CD8-positive, alpha-beta memory T cell (primary cell): Measurements from ENCODE around the gene ATP9B. TPM values are rescaled to one million over a fixed set of nuclear protein-coding genes. Genes with fewer than 3 reads are reported as not detected.

Source experiments
- CTCF ChIA-PET: fragments of 350-600 bp; sonication (Branson Sonifier 250); formaldehyde crosslinking; loops from one replicate; lab custom pipeline; 2021; ENCODE audit warnings: antibody characterized with exemption; lab: Charles Lee
- POLR2A ChIA-PET: fragments of 350-600 bp; sonication (Branson Sonifier 250); formaldehyde crosslinking; loops from one replicate; lab custom pipeline; 2021; ENCODE audit warnings: antibody characterized with exemption; lab: Charles Lee
- DNase-seq, 5 donors: peaks; one replicate each; pipeline versions ENCODE4 v3.0.0 to v3.0.0-alpha.2; 2020 to 2022; ENCODE audit warnings: mixed read lengths in 1 of 5
- H3K27ac ChIP-seq: one replicate; pipeline ENCODE4 v1.7.0; 2013; ENCODE audit warnings: low read depth, mild to moderate bottlenecking, low read length, moderate library complexity
- H3K27me3 ChIP-seq: 2 replicates; pipeline ENCODE4 v1.7.0; 2013; ENCODE audit warnings: low read length, mild to moderate bottlenecking; ENCODE audit not compliant: insufficient read depth, poor library complexity, severe bottlenecking
- H3K36me3 ChIP-seq: 2 replicates; pipeline ENCODE4 v1.7.0; 2013; ENCODE audit warnings: mild to moderate bottlenecking, low read length, moderate library complexity; ENCODE audit not compliant: insufficient read depth
- H3K4me1 ChIP-seq: 2 replicates; pipeline ENCODE4 v1.7.0; 2013; ENCODE audit warnings: mild to moderate bottlenecking, low read length, moderate library complexity; ENCODE audit not compliant: insufficient read depth
- H3K4me3 ChIP-seq: 2 replicates; pipeline ENCODE4 v1.7.0; 2013; ENCODE audit warnings: mild to moderate bottlenecking, low read length
- H3K9me3 ChIP-seq: 2 replicates; pipeline ENCODE4 v1.7.0; 2013; ENCODE audit warnings: mild to moderate bottlenecking, low read length
- H3K27ac Mint-ChIP-seq, 8 donors: one replicate each; pipeline ENCODE4 v1.8.0; 2020 to 2021; ENCODE audit warnings: mixed read lengths in 8 of 8, mild to moderate bottlenecking in 6 of 8, inconsistent platforms in 3 of 8, moderate library complexity in 3 of 8
- H3K27me3 Mint-ChIP-seq, 2 donors: one replicate each; pipeline ENCODE4 v1.8.0; 2020 to 2021; ENCODE audit warnings: mixed read lengths in 2 of 2, mild to moderate bottlenecking in 1 of 2, moderate library complexity in 1 of 2
- H3K36me3 Mint-ChIP-seq, 3 donors: one replicate each; pipeline ENCODE4 v1.8.0; 2020 to 2021; ENCODE audit warnings: mixed read lengths in 3 of 3, inconsistent platforms in 1 of 3, mild to moderate bottlenecking in 1 of 3
- H3K4me1 Mint-ChIP-seq, 3 donors: one replicate each; pipeline ENCODE4 v1.8.0; 2020 to 2021; ENCODE audit warnings: mixed read lengths in 3 of 3, inconsistent platforms in 1 of 3, mild to moderate bottlenecking in 1 of 3
- H3K4me3 Mint-ChIP-seq, 7 donors: one replicate each; pipeline ENCODE4 v1.8.0; 2020 to 2021; ENCODE audit warnings: mixed read lengths in 7 of 7, mild to moderate bottlenecking in 6 of 7, moderate library complexity in 4 of 7, inconsistent platforms in 2 of 7
- H3K9me3 Mint-ChIP-seq, 5 donors: one replicate each; pipeline ENCODE4 v1.8.0; 2020 to 2022; ENCODE audit warnings: mixed read lengths in 5 of 5, mild to moderate bottlenecking in 3 of 5, moderate library complexity in 2 of 5, inconsistent platforms in 1 of 5
- polyA plus RNA-seq: library from polyadenylated mRNA; unstranded; fragments of 300-500 nt; fragmentation: Illumina TruSeq; gene quantifications from one replicate; pipeline ENCODE4 v1.2.3, GENCODE V29; 2021
- total RNA-seq, 2 experiments: library from RNA; stranded (reverse); gene quantifications; one replicate each; pipeline ENCODE4 v1.2.3, GENCODE V29; 2021

Gene ATP9B
- total and polyA plus RNA-seq, 3 experiments from 2014 or later: 22.0 to 23.4 (median 22.4) TPM

- DNase-seq: no peak
- H3K9me3 ChIP-seq: no peaks in the 10 kb centered on the region
- Mint-ChIP-seq H3K36me3 (peaks cover 0 to 47% (median 12%) of the 10 kb centered on the region in 3 donors), H3K27ac (no peak overlapping the region), H3K9me3 (no peaks in the 10 kb centered on the region), H3K4me1 (peaks cover 12 to 29% (median 25%) of the 10 kb centered on the region in 3 donors), H3K27me3 (no peaks in the 10 kb centered on the region), H3K4me3 (no peak overlapping the region)
- no peak overlapping the region for H3K4me3 ChIP-seq
- CTCF ChIA-PET: interaction anchor here (1.2 to 1.3 kb wide), 2 partner anchors 34 to 125 kb away, joined by 3 read pairs; no protein-coding TSS in a partner anchor
- peaks cover 4% of the 10 kb centered on the region for H3K36me3 ChIP-seq
- no peak overlapping the region for H3K27ac ChIP-seq
- no peaks in the 10 kb centered on the region for H3K4me1 ChIP-seq
- no peaks in the 10 kb centered on the region for H3K27me3 ChIP-seq
- POLR2A ChIA-PET: no interaction called here
Observed at GRCh38 chr18:79413426-79413825, 344.2 kb downstream of the ATP9B start.

GRCh38 chr18:79413901-79414300, 344.7 kb downstream of the ATP9B start:
- Histone ChIP-seq H3K4me3 (no peak overlapping the region), H3K4me1 (no peaks in the 10 kb centered on the region), H3K9me3 (no peaks in the 10 kb centered on the region), H3K27me3 (no peaks in the 10 kb centered on the region), H3K27ac (no peak overlapping the region), H3K36me3 (peaks cover 4% of the 10 kb centered on the region)
- Mint-ChIP-seq H3K4me1 (peaks cover 15 to 33% (median 30%) of the 10 kb centered on the region in 3 donors), H3K9me3 (no peaks in the 10 kb centered on the region), H3K27me3 (no peaks in the 10 kb centered on the region), H3K27ac (no peak overlapping the region), H3K4me3 (no peak overlapping the region), H3K36me3 (peaks cover 0 to 52% (median 16%) of the 10 kb centered on the region in 3 donors)
- POLR2A ChIA-PET: no interaction called here
- CTCF ChIA-PET: interaction anchor here (1.2 to 1.3 kb wide), 2 partner anchors 34 to 125 kb away, joined by 3 read pairs; no protein-coding TSS in a partner anchor
- DNase-seq: peak in 1 of 5 donors; percentile 1

- H3K4me3 Mint-ChIP-seq: no peak overlapping the region
- H3K36me3 ChIP-seq: peaks cover 4% of the 10 kb centered on the region
- H3K9me3 ChIP-seq: no peaks in the 10 kb centered on the region
- no peak overlapping the region for H3K27ac ChIP-seq
- H3K27ac Mint-ChIP-seq: peak overlapping the region in 2 of 8 donors; percentile 21 to 29
- H3K27me3 ChIP-seq: no peaks in the 10 kb centered on the region
- H3K4me3 ChIP-seq: no peak overlapping the region
- no peak for DNase-seq
- CTCF ChIA-PET: no interaction called here
- H3K9me3 Mint-ChIP-seq: no peaks in the 10 kb centered on the region
- no peaks in the 10 kb centered on the region for H3K4me1 ChIP-seq
- POLR2A ChIA-PET: no interaction called here
- peaks cover 18 to 51% (median 36%) of the 10 kb centered on the region in 3 donors for H3K4me1 Mint-ChIP-seq
- H3K27me3 Mint-ChIP-seq: no peaks in the 10 kb centered on the region
- H3K36me3 Mint-ChIP-seq: peaks cover 0 to 72% (median 21%) of the 10 kb centered on the region in 3 donors
Observed at GRCh38 chr18:79416022-79416676, 347.0 kb downstream of the ATP9B start.

- H3K4me1 Mint-ChIP-seq: peaks cover 18 to 54% (median 36%) of the 10 kb centered on the region in 3 donors
- no peak for DNase-seq
- no peaks in the 10 kb centered on the region for H3K9me3 ChIP-seq
- CTCF ChIA-PET: no interaction called here
- no peaks in the 10 kb centered on the region for H3K27me3 Mint-ChIP-seq
- H3K27ac Mint-ChIP-seq: peak overlapping the region in 1 of 8 donors; percentile 81
- no peaks in the 10 kb centered on the region for H3K4me1 ChIP-seq
- no peak overlapping the region for H3K4me3 Mint-ChIP-seq
- POLR2A ChIA-PET: no interaction called here
- no peak overlapping the region for H3K27ac ChIP-seq
- H3K4me3 ChIP-seq: no peak overlapping the region
- peaks cover 0 to 74% (median 21%) of the 10 kb centered on the region in 3 donors for H3K36me3 Mint-ChIP-seq
- no peaks in the 10 kb centered on the region for H3K27me3 ChIP-seq
- peaks cover 4% of the 10 kb centered on the region for H3K36me3 ChIP-seq
- H3K9me3 Mint-ChIP-seq: no peaks in the 10 kb centered on the region
Observed at GRCh38 chr18:79416677-79417052, 347.5 kb downstream of the ATP9B start.

GRCh38 chr18:79418236-79418635, 349.0 kb downstream of the ATP9B start:
- POLR2A ChIA-PET: no interaction called here
- peak overlapping the region in 2 of 8 donors; percentile 9 to 32 for H3K27ac Mint-ChIP-seq

GRCh38 chr18:79418642-79419041, 349.4 kb downstream of the ATP9B start:
- H3K9me3 ChIP-seq: no peaks in the 10 kb centered on the region
- POLR2A ChIA-PET: no interaction called here
- Mint-ChIP-seq H3K27me3 (no peaks in the 10 kb centered on the region), H3K4me3 (no peak overlapping the region), H3K4me1 (peaks cover 17 to 58% (median 26%) of the 10 kb centered on the region in 3 donors), H3K27ac (peak overlapping the region in 3 of 8 donors; percentile 26 to 89 (median 29)), H3K9me3 (no peaks in the 10 kb centered on the region), H3K36me3 (peaks cover 0 to 61% (median 17%) of the 10 kb centered on the region in 3 donors)
- peaks cover 7% of the 10 kb centered on the region for H3K36me3 ChIP-seq
- no peak overlapping the region for H3K4me3 ChIP-seq
- no peaks in the 10 kb centered on the region for H3K4me1 ChIP-seq
- CTCF ChIA-PET: no interaction called here
- no peak overlapping the region for H3K27ac ChIP-seq
- H3K27me3 ChIP-seq: no peaks in the 10 kb centered on the region
- no peak for DNase-seq

More at GRCh38 chr18:79418236-79418635, 349.0 kb downstream of the ATP9B start:
- Mint-ChIP-seq H3K4me1 (peaks cover 19 to 59% (median 30%) of the 10 kb centered on the region in 3 donors), H3K4me3 (no peak overlapping the region), H3K27me3 (no peaks in the 10 kb centered on the region), H3K36me3 (peaks cover 0 to 65% (median 20%) of the 10 kb centered on the region in 3 donors), H3K9me3 (no peaks in the 10 kb centered on the region)
- DNase-seq: no peak
- CTCF ChIA-PET: no interaction called here
- H3K4me1 ChIP-seq: no peaks in the 10 kb centered on the region
- H3K4me3 ChIP-seq: no peak overlapping the region
- H3K9me3 ChIP-seq: no peaks in the 10 kb centered on the region
- no peaks in the 10 kb centered on the region for H3K27me3 ChIP-seq
- no peak overlapping the region for H3K27ac ChIP-seq
- H3K36me3 ChIP-seq: peaks cover 7% of the 10 kb centered on the region

GRCh38 chr18:79420033-79420745, 351.0 kb downstream of the ATP9B start:
- Mint-ChIP-seq H3K9me3 (no peaks in the 10 kb centered on the region), H3K36me3 (peaks cover 0 to 56% (median 18%) of the 10 kb centered on the region in 3 donors), H3K4me1 (peaks cover 24 to 58% (median 28%) of the 10 kb centered on the region in 3 donors), H3K4me3 (no peak overlapping the region), H3K27me3 (no peaks in the 10 kb centered on the region), H3K27ac (peak overlapping the region in 2 of 8 donors; percentile 29 to 61)
- DNase-seq: no peak
- Histone ChIP-seq H3K27me3 (no peaks in the 10 kb centered on the region), H3K4me3 (no peak overlapping the region), H3K9me3 (no peaks in the 10 kb centered on the region), H3K27ac (no peak overlapping the region), H3K4me1 (no peaks in the 10 kb centered on the region), H3K36me3 (peaks cover 3% of the 10 kb centered on the region)
- POLR2A ChIA-PET: no interaction called here
- CTCF ChIA-PET: interaction anchor here (0.7 kb wide), 1 partner anchor 11 kb away, joined by 3 read pairs; no protein-coding TSS in a partner anchor
